Measurements from ENCODE around the gene GRPEL1.

GRPEL1 gene

GRCh38 chr4:7020856-7021255 is 47.0 kb downstream of the GRPEL1 start:
- no peak for TF ChIP-seq CTCF (IDR thresholded peaks at IDR 0.05; ENCODE audit: low read depth, low read length)
- no peak for TF ChIP-seq EZH2phosphoT487 (IDR thresholded peaks at IDR 0.05; ENCODE audit: low read depth)
- Histone ChIP-seq H3K36me3 (replicated peaks; ENCODE audit: low read depth, low read length) (peaks cover 3% of the 10 kb centered on the region), H3K27me3 (ENCODE audit: low read depth, low read length) (no peaks in the 10 kb centered on the region), H3K9me3 (ENCODE audit: insufficient read depth, low read length) (no peaks in the 10 kb centered on the region), H3K79me2 (ENCODE audit: low read length) (no peaks in the 10 kb centered on the region), H3K4me3 (ENCODE audit: low read length) (no peak overlapping the region), H3K4me2 (ENCODE audit: low read length) (no peak overlapping the region), H4K20me1 (ENCODE audit: insufficient read depth, low read length) (no peaks in the 10 kb centered on the region), H2AFZ (ENCODE audit: low read depth, low read length) (no peak overlapping the region), H3K4me1 (ENCODE audit: low read length) (no peaks in the 10 kb centered on the region), H3K9ac (ENCODE audit: low read length) (no peak overlapping the region), H3K27ac (ENCODE audit: low read length) (no peak overlapping the region)

GRCh38 chr4:7020290-7020689 is 47.6 kb downstream of the GRPEL1 start:
- Histone ChIP-seq H3K9ac (ENCODE audit: low read length) (no peak overlapping the region), H3K4me2 (ENCODE audit: low read length) (no peak overlapping the region), H3K27ac (ENCODE audit: low read length) (no peak overlapping the region)

GRCh38 chr4:7019367-7019766 is 48.5 kb downstream of the GRPEL1 start:
- H3K4me3 ChIP-seq (ENCODE audit: low read length): no peak overlapping the region
- H3K27me3 ChIP-seq (ENCODE audit: low read depth, low read length): no peaks in the 10 kb centered on the region
- no peaks in the 10 kb centered on the region for H3K79me2 ChIP-seq (ENCODE audit: low read length)
- no peaks in the 10 kb centered on the region for H3K9me3 ChIP-seq (ENCODE audit: insufficient read depth, low read length)
- no peak overlapping the region for H3K4me2 ChIP-seq (ENCODE audit: low read length)
- no peaks in the 10 kb centered on the region for H4K20me1 ChIP-seq (ENCODE audit: insufficient read depth, low read length)
- H3K9ac ChIP-seq (ENCODE audit: low read length): no peak overlapping the region
- TF ChIP-seq EZH2phosphoT487 (IDR thresholded peaks at IDR 0.05; ENCODE audit: low read depth): no peak
- no peak for TF ChIP-seq CTCF (IDR thresholded peaks at IDR 0.05; ENCODE audit: low read depth, low read length)
- H3K27ac ChIP-seq (ENCODE audit: low read length): no peak overlapping the region
- peaks cover 3% of the 10 kb centered on the region for H3K4me1 ChIP-seq (ENCODE audit: low read length)
- H3K36me3 ChIP-seq (replicated peaks; ENCODE audit: low read depth, low read length): peaks cover 13% of the 10 kb centered on the region
- H2AFZ ChIP-seq (ENCODE audit: low read depth, low read length): no peak overlapping the region

More at GRCh38 chr4:7020290-7020689, 47.6 kb downstream of the GRPEL1 start:
- TF ChIP-seq CTCF (IDR thresholded peaks at IDR 0.05; ENCODE audit: low read depth, low read length): no peak
- no peak for TF ChIP-seq EZH2phosphoT487 (IDR thresholded peaks at IDR 0.05; ENCODE audit: low read depth)
- Histone ChIP-seq H3K27me3 (ENCODE audit: low read depth, low read length) (no peaks in the 10 kb centered on the region), H2AFZ (ENCODE audit: low read depth, low read length) (no peak overlapping the region), H3K4me1 (ENCODE audit: low read length) (no peaks in the 10 kb centered on the region), H3K4me3 (ENCODE audit: low read length) (no peak overlapping the region), H3K36me3 (replicated peaks; ENCODE audit: low read depth, low read length) (peaks cover 6% of the 10 kb centered on the region), H3K9me3 (ENCODE audit: insufficient read depth, low read length) (no peaks in the 10 kb centered on the region), H3K79me2 (ENCODE audit: low read length) (no peaks in the 10 kb centered on the region), H4K20me1 (ENCODE audit: insufficient read depth, low read length) (no peaks in the 10 kb centered on the region)

- no peak overlapping the region for H3K4me3 ChIP-seq (ENCODE audit: low read length)
- H3K27ac ChIP-seq (ENCODE audit: low read length): no peak overlapping the region
- H3K36me3 ChIP-seq (replicated peaks; ENCODE audit: low read depth, low read length): peaks cover 16% of the 10 kb centered on the region
- no peak overlapping the region for H3K9ac ChIP-seq (ENCODE audit: low read length)
- no peak overlapping the region for H3K4me2 ChIP-seq (ENCODE audit: low read length)
- H2AFZ ChIP-seq (ENCODE audit: low read depth, low read length): no peak overlapping the region
- H3K4me1 ChIP-seq (ENCODE audit: low read length): peaks cover 14% of the 10 kb centered on the region
- TF ChIP-seq CTCF (IDR thresholded peaks at IDR 0.05; ENCODE audit: low read depth, low read length) (no peak), EZH2phosphoT487 (IDR thresholded peaks at IDR 0.05; ENCODE audit: low read depth) (no peak)
- H4K20me1 ChIP-seq (ENCODE audit: insufficient read depth, low read length): no peaks in the 10 kb centered on the region
- no peaks in the 10 kb centered on the region for H3K27me3 ChIP-seq (ENCODE audit: low read depth, low read length)
- H3K9me3 ChIP-seq (ENCODE audit: insufficient read depth, low read length): no peaks in the 10 kb centered on the region
- no peaks in the 10 kb centered on the region for H3K79me2 ChIP-seq (ENCODE audit: low read length)
These were observed 49.6 kb downstream of the GRPEL1 start for GRCh38 chr4:7018281-7018680.
